ENCODE measurements around the gene ZMAT2. TPM values are rescaled to one million over a fixed set of nuclear protein-coding genes. Genes with fewer than 3 reads are reported as not detected.
"Not testable (repeated sequence)": the region's sequence is repeated elsewhere in the genome, so short reads cannot be mapped to it uniquely, and the experiment has no call there.

The ZMAT2 gene
- total RNA-seq, 1 experiment from 2014 or later = 68.0 TPM

- no peaks in the 10 kb centered on the region for H3K27me3 ChIP-seq (replicated peaks; ENCODE audit: insufficient read depth, low read depth, low read length, poor library complexity)
- TF ChIP-seq EZH2 (IDR thresholded peaks at IDR 0.05; ENCODE audit: borderline replicate concordance, low read depth, low read length, poor library complexity, severe bottlenecking) (no peak), CTCF (conservative IDR thresholded peaks at IDR 0.05; ENCODE audit: low read depth, low read length) (no peak)
- intact Hi-C loops (cut with micrococcal nuclease; ENCODE audit: unreplicated experiment) = no loop called here
- no peak for DNase-seq (ENCODE audit: low spot score)
- POLR2A ChIA-PET (ENCODE audit: low non-redundant PET) = no interaction called here
- H3K27ac ChIP-seq (ENCODE audit: low read depth, low read length, poor library complexity, severe bottlenecking) = no peak overlapping the region
- H3K4me3 ChIP-seq (ENCODE audit: low read depth, low read length, poor library complexity, severe bottlenecking) = no peak overlapping the region
- peaks cover 18% of the 10 kb centered on the region for H3K4me1 ChIP-seq (ENCODE audit: insufficient read depth, low read length, poor library complexity, severe bottlenecking)
- H3K36me3 ChIP-seq (ENCODE audit: insufficient read depth, low read length, poor library complexity, severe bottlenecking) = peaks cover 62% of the 10 kb centered on the region
- CTCF ChIA-PET = no interaction called here
- BruUV-seq (replicated peaks) = no TSS peak
- no peaks in the 10 kb centered on the region for H3K9me3 ChIP-seq (ENCODE audit: low read depth, low read length, poor library complexity, severe bottlenecking)
Observed at GRCh38 chr5:140696891-140697492, 3.3 kb upstream of the ZMAT2 start.

- intact Hi-C loops (cut with micrococcal nuclease; ENCODE audit: unreplicated experiment) = no loop called here
- ChIA-PET CTCF (no interaction called here), POLR2A (ENCODE audit: low non-redundant PET) (no interaction called here)
- Histone ChIP-seq H3K27me3 (replicated peaks; ENCODE audit: insufficient read depth, low read depth, low read length, poor library complexity) (no peaks in the 10 kb centered on the region), H3K36me3 (ENCODE audit: insufficient read depth, low read length, poor library complexity, severe bottlenecking) (peaks cover 32% of the 10 kb centered on the region), H3K4me1 (ENCODE audit: insufficient read depth, low read length, poor library complexity, severe bottlenecking) (no peaks in the 10 kb centered on the region), H3K9me3 (ENCODE audit: low read depth, low read length, poor library complexity, severe bottlenecking) (no peaks in the 10 kb centered on the region), H3K27ac (ENCODE audit: low read depth, low read length, poor library complexity, severe bottlenecking) (no peak overlapping the region), H3K4me3 (ENCODE audit: low read depth, low read length, poor library complexity, severe bottlenecking) (no peak overlapping the region)
- no TSS peak for BruUV-seq (replicated peaks)
- no peak for DNase-seq (ENCODE audit: low spot score)
- no peak for TF ChIP-seq EZH2 (IDR thresholded peaks at IDR 0.05; ENCODE audit: borderline replicate concordance, low read depth, low read length, poor library complexity, severe bottlenecking)
- no peak for TF ChIP-seq CTCF (conservative IDR thresholded peaks at IDR 0.05; ENCODE audit: low read depth, low read length)
Observed at GRCh38 chr5:140707812-140708211, 7.6 kb downstream of the ZMAT2 start.

GRCh38 chr5:140708787-140709186 lies 8.5 kb downstream of the ZMAT2 start:
- POLR2A ChIA-PET (ENCODE audit: low non-redundant PET) = interaction anchor here (0.7 kb wide), 1 partner anchor 45 kb away, joined by 3 read pairs; no protein-coding TSS in a partner anchor
- H3K4me3 ChIP-seq (ENCODE audit: low read depth, low read length, poor library complexity, severe bottlenecking); DNase-seq (ENCODE audit: low spot score); intact Hi-C loops (cut with micrococcal nuclease; ENCODE audit: unreplicated experiment); H3K27ac ChIP-seq (ENCODE audit: low read depth, low read length, poor library complexity, severe bottlenecking); CTCF ChIA-PET; BruUV-seq (replicated peaks); H3K9me3 ChIP-seq (ENCODE audit: low read depth, low read length, poor library complexity, severe bottlenecking); H3K4me1 ChIP-seq (ENCODE audit: insufficient read depth, low read length, poor library complexity, severe bottlenecking); H3K27me3 ChIP-seq (replicated peaks; ENCODE audit: insufficient read depth, low read depth, low read length, poor library complexity): not testable (repeated sequence)
- peaks cover 22% of the 10 kb centered on the region for H3K36me3 ChIP-seq (ENCODE audit: insufficient read depth, low read length, poor library complexity, severe bottlenecking)

Data from A673 (cell line).